HepG2 (cell line): ENCODE results near the gene TUBA1C. TPM values are rescaled to one million over a fixed set of nuclear protein-coding genes. Genes with fewer than 3 reads are reported as not detected.

Experiments used
- ERF ChIP-seq: IDR thresholded peaks from 2 replicates; pipeline ENCODE4 v1.6.1; 2018; ENCODE audit warnings: missing biosample characterization, missing genetic modification reagents
- HMG20B ChIP-seq: conservative IDR thresholded peaks from 2 replicates; pipeline ENCODE4 v1.6.1; 2016; ENCODE audit warnings: missing genetic modification reagents, missing compliant biosample characterization
- IKZF4 ChIP-seq: sonication (generic); formaldehyde crosslinking; IDR thresholded peaks from 2 replicates; pipeline ENCODE4 v1.5.1; 2020; ENCODE audit warnings: borderline replicate concordance, mild to moderate bottlenecking, low read depth, missing genetic modification reagents; ENCODE audit errors: not compliant biosample characterization
- KDM6A ChIP-seq: IDR thresholded peaks from 2 replicates; pipeline ENCODE4 v1.6.1; 2016; ENCODE audit warnings: low read depth
- KLF12 ChIP-seq: sonication (generic); formaldehyde crosslinking; IDR thresholded peaks from 2 replicates; pipeline ENCODE4 v1.4.0; 2020; ENCODE audit warnings: missing genetic modification reagents, borderline replicate concordance
- LCORL ChIP-seq, 2 experiments: fragments of 450-650 bp in 1 of 2; sonication (generic) in 1 of 2; formaldehyde crosslinking in 1 of 2; IDR thresholded peaks; 2 replicates each; pipeline versions ENCODE4 v1.5.0 to v1.6.1; 2017 to 2020; ENCODE audit warnings: antibody characterized with exemption in 1 of 2, missing genetic modification reagents in 1 of 2
- PHB2 ChIP-seq: fragments of 450-650 bp; IDR thresholded peaks from 2 replicates; pipeline ENCODE4 v1.6.1; 2018; ENCODE audit not compliant: partially characterized antibody
- SCMH1 ChIP-seq: sonication (generic); formaldehyde crosslinking; IDR thresholded peaks from 2 replicates; pipeline ENCODE4 v1.9.0; 2021; ENCODE audit warnings: missing genetic modification reagents, mild to moderate bottlenecking, borderline replicate concordance
- THYN1 ChIP-seq: sonication (generic); formaldehyde crosslinking; IDR thresholded peaks from 2 replicates; pipeline ENCODE4 v1.8.1; 2023; ENCODE audit warnings: low read depth, mild to moderate bottlenecking, moderate library complexity, missing genetic modification reagents, borderline replicate concordance
- ZNF136 ChIP-seq: sonication (generic); formaldehyde crosslinking; IDR thresholded peaks from 2 replicates; pipeline ENCODE4 v1.8.1; 2022; ENCODE audit warnings: low read depth, mild to moderate bottlenecking, moderate library complexity, missing genetic modification reagents
- ZNF552 ChIP-seq: sonication (generic); formaldehyde crosslinking; IDR thresholded peaks from 2 replicates; pipeline ENCODE4 v1.9.0; 2022; ENCODE audit warnings: missing genetic modification reagents, mild to moderate bottlenecking, borderline replicate concordance
- ZNF800 ChIP-seq: sonication (generic); formaldehyde crosslinking; IDR thresholded peaks from 2 replicates; pipeline ENCODE4 v1.4.0; 2020; ENCODE audit warnings: missing genetic modification reagents
- polyA plus RNA-seq, 8 experiments: library from polyadenylated mRNA; depleted of rRNA in 3 of 8; stranded (reverse) in 7 of 8; unstranded in 1 of 8; fragments of >200 nt; fragmentation: Illumina TruSeq in 4 of 8; extraction: Trizol in 4 of 8; gene quantifications; 2 replicates each; pipeline versions ENCODE4 v1.2.1 to v1.2.3, GENCODE V29; 2011 to 2016; ENCODE audit warnings: low read depth in 4 of 8, missing spikeins in 1 of 8, mixed read lengths in 1 of 8; ENCODE audit not compliant: insufficient read depth in 1 of 8
- total RNA-seq, 5 experiments: library from RNA; depleted of rRNA; stranded (reverse); fragments of >200 nt; fragmentation: Illumina TruSeq; extraction: Trizol; gene quantifications; 2 replicates each; pipeline ENCODE4 v1.2.3, GENCODE V29; 2016; ENCODE audit warnings: low read depth in 1 of 5
- TF ChIP-seq, protein P1 (sequence below): sonication (generic); formaldehyde crosslinking; IDR thresholded peaks from 2 replicates; pipeline ENCODE4 v1.4.0; 2020; ENCODE audit warnings: mild to moderate bottlenecking, missing genetic modification reagents, borderline replicate concordance
- TF ChIP-seq, protein P2 (sequence below): IDR thresholded peaks from 2 replicates; pipeline ENCODE4 v1.6.1; 2018; ENCODE audit warnings: missing genetic modification reagents, mild to moderate bottlenecking, missing compliant biosample characterization
- TF ChIP-seq, protein P3 (sequence below): sonication (generic); formaldehyde crosslinking; conservative IDR thresholded peaks from 2 replicates; pipeline ENCODE4 v1.8.1; 2023; ENCODE audit warnings: missing genetic modification reagents
- TF ChIP-seq, protein P4 (sequence below): sonication (generic); formaldehyde crosslinking; IDR thresholded peaks from 2 replicates; pipeline ENCODE4 v1.8.1; 2023; ENCODE audit warnings: mild to moderate bottlenecking, missing genetic modification reagents

TUBA1C gene
- total and polyA plus RNA-seq, 2 of the 13 experiments (the other 11 are each of a cell fraction or from before 2014, with no cell fraction given): 693 to 1,075 TPM

DNA sequence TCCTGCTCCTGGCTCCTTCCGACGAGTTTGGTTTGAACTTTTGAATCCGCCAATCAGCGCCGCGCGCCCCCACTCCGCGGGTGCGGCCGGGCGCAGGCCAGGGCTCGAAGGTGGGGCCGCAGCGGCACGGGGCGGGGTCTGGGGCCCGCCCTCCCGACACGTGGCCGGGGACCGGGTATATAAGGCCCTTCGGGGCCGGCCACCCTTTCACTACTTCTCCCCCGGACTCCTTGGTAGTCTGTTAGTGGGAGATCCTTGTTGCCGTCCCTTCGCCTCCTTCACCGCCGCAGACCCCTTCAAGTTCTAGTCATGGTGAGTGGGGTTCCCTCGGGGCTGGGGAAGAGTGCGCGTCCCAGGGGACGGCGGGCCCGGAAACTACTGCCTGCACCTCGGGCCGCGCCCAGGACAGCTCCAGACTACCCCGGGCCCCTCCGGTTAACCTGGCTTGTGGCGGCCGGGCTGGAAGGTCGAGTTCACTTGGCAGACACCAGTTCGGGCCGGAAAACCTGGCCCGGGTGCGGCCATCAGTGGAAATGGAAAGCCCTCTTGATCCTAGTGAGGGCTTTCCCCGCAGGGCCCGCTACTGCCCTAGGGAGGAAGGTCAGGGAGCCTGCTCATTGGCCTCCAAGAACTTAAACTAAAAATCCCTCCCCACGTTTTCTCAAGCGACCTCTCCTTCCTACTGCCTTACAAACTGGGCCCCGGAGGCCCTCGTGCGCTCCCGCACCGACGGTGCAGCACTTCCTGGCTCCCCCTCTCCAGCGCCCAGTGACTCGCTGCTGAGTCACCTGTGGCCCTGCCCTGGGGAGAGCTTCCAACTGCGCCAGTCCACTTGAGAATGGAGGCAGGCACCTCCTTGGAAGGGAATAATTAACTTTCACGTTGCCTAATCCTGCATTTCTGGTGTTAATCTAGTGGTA lies at the start of gene TUBA1C (continued):
- TF ChIP-seq, protein P1, sequence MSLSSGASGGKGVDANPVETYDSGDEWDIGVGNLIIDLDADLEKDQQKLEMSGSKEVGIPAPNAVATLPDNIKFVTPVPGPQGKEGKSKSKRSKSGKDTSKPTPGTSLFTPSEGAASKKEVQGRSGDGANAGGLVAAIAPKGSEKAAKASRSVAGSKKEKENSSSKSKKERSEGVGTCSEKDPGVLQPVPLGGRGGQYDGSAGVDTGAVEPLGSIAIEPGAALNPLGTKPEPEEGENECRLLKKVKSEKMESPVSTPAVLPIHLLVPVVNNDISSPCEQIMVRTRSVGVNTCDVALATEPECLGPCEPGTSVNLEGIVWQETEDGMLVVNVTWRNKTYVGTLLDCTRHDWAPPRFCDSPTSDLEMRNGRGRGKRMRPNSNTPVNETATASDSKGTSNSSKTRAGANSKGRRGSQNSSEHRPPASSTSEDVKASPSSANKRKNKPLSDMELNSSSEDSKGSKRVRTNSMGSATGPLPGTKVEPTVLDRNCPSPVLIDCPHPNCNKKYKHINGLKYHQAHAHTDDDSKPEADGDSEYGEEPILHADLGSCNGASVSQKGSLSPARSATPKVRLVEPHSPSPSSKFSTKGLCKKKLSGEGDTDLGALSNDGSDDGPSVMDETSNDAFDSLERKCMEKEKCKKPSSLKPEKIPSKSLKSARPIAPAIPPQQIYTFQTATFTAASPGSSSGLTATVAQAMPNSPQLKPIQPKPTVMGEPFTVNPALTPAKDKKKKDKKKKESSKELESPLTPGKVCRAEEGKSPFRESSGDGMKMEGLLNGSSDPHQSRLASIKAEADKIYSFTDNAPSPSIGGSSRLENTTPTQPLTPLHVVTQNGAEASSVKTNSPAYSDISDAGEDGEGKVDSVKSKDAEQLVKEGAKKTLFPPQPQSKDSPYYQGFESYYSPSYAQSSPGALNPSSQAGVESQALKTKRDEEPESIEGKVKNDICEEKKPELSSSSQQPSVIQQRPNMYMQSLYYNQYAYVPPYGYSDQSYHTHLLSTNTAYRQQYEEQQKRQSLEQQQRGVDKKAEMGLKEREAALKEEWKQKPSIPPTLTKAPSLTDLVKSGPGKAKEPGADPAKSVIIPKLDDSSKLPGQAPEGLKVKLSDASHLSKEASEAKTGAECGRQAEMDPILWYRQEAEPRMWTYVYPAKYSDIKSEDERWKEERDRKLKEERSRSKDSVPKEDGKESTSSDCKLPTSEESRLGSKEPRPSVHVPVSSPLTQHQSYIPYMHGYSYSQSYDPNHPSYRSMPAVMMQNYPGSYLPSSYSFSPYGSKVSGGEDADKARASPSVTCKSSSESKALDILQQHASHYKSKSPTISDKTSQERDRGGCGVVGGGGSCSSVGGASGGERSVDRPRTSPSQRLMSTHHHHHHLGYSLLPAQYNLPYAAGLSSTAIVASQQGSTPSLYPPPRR (CRISPR knock-in tag): 0 out of 2 replicates have a peak, but pooled peaks have one; percentile 42
- TF ChIP-seq ZNF800 (CRISPR knock-in tag) (peak; percentile 73), SCMH1 (CRISPR knock-in tag) (no peak), KLF12 (peak; percentile 90; the same call in 1 of the 2 replicates), THYN1 (no peak), ZNF136 (CRISPR knock-in tag) (no peak), ERF (CRISPR knock-in tag) (0 out of 2 replicates have a peak, but pooled peaks have one; percentile 9), KDM6A (CRISPR knock-in tag) (no peak), HMG20B (CRISPR knock-in tag) (no peak), PHB2 (no peak), ZNF552 (CRISPR knock-in tag) (no peak), IKZF4 (CRISPR knock-in tag) (no peak), LCORL (IDR thresholded peaks at IDR 0.05) (no peak), LCORL (CRISPR knock-in tag; IDR thresholded peaks at IDR 0.05) (no peak)
- TF ChIP-seq, protein P2, sequence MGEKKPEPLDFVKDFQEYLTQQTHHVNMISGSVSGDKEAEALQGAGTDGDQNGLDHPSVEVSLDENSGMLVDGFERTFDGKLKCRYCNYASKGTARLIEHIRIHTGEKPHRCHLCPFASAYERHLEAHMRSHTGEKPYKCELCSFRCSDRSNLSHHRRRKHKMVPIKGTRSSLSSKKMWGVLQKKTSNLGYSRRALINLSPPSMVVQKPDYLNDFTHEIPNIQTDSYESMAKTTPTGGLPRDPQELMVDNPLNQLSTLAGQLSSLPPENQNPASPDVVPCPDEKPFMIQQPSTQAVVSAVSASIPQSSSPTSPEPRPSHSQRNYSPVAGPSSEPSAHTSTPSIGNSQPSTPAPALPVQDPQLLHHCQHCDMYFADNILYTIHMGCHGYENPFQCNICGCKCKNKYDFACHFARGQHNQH: peak; percentile 56; the same call in 1 of the 2 replicates
- TF ChIP-seq, protein P3, sequence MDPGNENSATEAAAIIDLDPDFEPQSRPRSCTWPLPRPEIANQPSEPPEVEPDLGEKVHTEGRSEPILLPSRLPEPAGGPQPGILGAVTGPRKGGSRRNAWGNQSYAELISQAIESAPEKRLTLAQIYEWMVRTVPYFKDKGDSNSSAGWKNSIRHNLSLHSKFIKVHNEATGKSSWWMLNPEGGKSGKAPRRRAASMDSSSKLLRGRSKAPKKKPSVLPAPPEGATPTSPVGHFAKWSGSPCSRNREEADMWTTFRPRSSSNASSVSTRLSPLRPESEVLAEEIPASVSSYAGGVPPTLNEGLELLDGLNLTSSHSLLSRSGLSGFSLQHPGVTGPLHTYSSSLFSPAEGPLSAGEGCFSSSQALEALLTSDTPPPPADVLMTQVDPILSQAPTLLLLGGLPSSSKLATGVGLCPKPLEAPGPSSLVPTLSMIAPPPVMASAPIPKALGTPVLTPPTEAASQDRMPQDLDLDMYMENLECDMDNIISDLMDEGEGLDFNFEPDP (CRISPR knock-in tag): peak; percentile 97; the same call in 1 of the 2 replicates
- TF ChIP-seq, protein P4, sequence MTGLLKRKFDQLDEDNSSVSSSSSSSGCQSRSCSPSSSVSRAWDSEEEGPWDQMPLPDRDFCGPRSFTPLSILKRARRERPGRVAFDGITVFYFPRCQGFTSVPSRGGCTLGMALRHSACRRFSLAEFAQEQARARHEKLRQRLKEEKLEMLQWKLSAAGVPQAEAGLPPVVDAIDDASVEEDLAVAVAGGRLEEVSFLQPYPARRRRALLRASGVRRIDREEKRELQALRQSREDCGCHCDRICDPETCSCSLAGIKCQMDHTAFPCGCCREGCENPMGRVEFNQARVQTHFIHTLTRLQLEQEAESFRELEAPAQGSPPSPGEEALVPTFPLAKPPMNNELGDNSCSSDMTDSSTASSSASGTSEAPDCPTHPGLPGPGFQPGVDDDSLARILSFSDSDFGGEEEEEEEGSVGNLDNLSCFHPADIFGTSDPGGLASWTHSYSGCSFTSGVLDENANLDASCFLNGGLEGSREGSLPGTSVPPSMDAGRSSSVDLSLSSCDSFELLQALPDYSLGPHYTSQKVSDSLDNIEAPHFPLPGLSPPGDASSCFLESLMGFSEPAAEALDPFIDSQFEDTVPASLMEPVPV (CRISPR knock-in tag): peak; percentile 82; the same call in 1 of the 2 replicates
